ENCODE results near the gene ZNF862.

Gene ZNF862

DNA sequence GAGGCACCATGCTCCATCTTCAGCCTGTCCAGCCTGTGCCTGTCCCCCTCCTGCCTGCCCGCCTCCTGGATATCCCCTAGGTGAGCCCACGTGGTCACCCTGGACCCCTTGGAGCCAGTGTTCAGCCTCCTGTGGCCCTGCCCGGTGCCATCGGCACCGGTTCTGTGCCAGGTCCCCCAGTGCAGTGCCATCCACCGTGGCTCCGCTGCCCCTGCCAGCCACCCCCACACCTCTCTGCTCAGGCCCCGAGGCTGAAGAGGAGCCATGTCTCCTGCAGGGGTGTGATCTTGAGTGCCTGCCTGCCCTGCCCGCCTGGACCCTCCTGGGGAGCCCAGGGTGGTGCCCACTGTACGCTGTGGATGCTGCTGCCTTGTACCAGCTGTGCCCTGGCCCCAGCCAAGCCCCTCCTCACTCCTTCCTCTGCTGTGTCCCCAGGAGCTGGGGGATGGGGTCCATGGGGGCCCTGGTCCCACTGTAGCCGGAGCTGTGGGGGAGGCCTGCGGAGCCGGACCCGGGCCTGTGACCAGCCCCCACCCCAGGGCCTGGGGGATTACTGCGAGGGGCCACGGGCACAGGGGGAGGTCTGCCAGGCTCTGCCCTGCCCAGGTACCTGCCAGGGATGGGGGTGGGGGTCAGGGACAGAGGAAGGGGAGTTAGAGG lies 26.2 kb upstream of the ZNF862 start:
- DNase-seq: no peak

DNA sequence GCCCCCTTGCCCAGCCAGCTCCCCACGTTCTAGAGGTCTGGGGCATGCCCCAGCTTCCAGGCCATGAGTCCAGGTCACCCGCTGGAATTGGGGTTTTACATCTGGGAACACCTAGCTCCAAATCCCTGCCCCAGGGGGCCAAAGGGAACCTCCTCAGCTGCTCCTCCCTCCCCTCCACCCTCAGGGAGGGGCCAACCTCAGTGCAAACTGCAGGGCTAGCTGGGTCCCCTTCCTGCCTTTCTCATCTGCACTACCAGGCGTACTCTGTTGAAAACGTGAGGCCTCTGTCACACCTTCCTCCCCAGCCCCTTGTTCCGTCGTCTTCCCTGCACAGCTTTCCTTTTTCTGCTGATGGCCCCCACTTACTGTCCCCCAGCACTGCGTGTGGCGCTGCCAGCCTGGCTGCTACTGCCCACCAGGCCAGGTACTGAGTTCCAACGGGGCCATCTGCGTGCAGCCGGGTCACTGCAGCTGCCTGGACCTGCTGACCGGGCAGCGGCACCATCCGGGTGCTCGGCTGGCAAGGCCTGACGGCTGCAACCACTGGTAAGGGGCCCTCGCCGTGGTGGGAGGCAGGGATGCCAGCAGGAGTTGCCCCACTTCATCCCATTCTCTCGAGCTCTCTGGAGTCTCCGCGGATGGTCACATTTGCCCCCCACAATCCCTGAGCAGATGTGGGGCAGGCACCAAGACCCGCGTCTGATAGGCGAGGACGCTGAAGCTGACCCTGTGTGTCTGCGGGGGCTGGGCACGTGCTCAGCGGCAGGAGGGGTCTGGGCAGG lies 24.7 kb upstream of the ZNF862 start:
- DNase-seq: no peak

DNA sequence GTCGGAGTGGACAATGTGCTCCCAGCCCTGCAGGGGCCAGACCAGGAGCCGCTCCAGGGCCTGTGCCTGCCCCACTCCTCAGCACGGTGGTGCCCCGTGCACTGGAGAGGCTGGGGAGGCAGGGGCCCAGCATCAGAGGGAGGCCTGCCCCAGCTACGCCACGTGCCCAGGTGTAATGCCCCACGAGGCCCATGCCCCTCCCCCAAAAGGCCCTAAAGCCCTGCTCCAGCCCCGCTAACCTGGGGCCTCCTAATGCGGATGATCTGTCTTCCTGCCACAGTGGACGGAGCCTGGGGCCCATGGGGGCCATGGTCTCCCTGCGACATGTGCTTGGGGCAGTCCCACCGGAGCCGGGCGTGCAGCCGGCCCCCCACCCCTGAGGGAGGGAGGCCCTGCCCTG lies 23.7 kb upstream of the ZNF862 start:
- no peak for DNase-seq

DNA sequence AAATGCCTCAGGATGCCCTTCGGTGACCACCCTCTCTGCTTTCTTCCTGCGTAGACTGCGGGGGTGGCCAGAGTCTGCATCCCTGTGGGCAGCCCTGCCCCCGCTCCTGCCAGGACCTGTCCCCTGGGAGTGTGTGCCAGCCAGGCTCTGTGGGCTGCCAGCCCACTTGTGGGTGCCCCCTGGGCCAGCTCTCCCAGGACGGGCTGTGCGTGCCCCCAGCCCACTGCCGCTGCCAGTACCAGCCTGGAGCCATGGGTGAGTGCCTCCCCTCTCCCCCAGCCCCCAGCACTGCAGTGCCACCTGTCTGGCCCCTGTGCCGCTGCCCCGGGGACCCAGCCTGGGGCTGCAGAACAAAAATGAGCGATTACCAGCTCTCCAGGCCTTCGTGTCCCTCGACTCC lies 23.1 kb upstream of the ZNF862 start:
- DNase-seq: no peak

DNA sequence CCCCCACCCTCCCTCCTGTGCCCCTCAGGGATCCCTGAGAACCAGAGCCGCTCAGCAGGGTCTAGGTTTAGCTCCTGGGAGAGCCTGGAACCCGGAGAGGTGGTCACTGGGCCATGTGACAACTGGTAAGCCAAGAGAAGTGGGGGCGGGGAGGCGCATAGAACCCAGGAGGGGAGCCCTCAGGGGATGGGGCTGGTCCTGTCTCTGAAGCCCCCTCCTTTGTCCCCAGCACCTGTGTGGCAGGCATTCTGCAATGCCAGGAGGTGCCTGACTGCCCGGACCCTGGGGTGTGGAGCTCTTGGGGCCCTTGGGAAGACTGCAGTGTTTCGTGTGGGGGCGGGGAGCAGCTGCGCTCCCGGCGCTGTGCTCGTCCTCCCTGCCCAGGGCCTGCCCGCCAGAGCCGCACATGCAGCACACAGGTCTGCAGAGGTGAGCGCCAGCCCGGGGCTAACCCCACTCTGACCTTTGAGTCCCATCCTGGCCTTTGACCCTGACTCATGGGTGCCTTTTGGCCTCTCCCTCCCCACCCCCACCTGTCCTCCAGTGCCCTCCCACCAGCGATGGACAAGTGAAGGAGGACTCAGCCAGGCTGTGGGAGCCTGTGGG lies 22.4 kb upstream of the ZNF862 start:
- no peak for DNase-seq

DNA sequence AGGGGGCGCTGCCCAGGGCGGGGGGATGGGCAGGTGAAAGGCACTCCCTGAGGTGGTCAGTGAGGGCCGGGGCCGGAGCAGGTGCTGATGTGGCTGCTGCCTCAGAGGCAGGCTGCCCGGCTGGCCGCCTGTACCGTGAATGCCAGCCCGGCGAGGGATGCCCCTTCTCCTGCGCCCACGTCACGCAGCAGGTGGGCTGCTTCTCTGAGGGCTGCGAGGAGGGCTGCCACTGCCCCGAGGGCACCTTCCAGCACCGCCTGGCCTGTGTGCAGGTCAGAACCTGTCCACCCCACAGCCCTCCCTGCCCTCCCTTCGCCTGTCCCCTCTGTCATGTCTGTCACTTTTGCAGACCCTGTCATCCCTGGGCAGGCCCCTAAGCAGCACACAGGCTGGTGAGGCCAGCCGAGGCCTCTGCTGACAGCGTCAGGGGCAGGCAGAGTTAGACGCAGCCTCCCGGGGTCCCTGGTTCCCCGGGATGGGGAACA lies 21.9 kb upstream of the ZNF862 start:
- DNase-seq: no peak

DNA sequence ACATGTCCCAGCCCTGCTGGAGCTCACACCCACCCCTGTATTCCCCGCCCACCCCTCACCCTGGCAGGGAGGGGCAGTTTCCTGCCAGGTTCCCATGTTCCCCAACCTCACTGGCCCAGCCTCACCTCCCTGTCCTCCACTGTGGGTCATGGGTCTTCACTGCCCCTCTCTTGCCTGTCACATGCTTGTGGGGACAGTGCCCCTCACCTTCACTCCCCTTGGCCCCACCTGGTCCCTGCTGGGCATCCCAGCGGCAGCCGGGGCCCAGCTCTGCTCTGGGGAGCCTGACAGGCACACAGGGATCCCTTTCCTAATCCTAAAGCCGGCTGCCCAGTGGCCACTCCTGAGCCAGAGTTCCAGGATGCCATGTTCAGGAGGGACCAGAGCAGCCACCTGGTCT lies 21.4 kb upstream of the ZNF862 start:
- DNase-seq: no peak

DNA sequence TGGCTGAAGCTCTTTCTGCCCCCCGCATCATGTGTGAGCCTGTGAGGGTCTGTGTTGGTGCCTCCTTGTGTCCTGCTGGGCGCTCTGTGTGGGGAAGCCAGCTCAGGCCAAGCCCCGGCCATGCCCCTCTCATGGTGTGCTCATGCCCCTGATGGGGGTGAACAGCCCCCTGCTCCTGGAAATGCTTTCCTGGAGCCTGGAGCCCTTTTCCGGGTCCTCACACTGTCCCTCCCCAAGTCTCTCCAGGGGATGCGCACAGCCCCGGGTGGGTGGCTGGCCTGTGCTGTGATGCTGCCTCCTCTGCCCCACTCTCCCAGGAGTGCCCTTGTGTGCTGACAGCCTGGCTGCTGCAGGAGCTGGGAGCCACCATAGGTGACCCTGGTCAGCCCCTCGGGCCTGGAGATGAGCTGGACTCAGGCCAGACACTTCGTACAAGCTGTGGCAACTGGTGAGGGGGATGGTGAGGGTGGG lies 20.8 kb upstream of the ZNF862 start:
- DNase-seq: no peak

DNA sequence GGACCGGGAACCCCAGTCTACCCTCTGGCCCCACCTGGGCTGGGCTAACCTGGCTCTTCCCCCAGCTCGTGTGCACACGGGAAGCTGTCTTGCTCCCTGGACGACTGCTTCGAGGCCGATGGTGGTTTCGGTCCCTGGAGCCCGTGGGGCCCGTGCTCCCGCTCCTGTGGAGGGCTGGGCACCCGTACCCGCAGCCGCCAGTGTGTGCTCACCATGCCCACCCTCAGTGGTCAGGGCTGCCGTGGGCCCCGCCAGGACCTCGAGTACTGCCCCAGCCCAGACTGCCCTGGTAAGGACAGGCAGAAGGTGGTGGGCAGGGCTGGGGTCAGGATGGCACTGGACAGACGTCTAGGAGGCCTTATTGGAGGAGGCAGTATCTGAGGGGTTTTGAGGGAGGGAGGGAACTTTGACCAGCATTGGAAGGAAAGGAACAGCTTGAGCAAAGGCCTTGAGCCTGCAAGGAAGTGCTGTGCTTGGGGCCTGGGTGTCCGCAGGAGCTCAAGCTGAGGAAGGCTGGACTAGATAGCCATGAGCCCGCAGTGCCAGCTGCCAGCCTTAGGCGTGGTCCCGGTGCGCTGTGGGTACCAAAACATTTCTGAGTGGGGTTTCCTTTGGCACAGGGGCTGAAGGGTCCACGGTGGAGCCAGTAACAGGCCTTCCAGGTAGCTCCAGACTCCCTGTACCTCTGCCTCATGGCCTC lies 20.2 kb upstream of the ZNF862 start:
- no peak for DNase-seq

DNA sequence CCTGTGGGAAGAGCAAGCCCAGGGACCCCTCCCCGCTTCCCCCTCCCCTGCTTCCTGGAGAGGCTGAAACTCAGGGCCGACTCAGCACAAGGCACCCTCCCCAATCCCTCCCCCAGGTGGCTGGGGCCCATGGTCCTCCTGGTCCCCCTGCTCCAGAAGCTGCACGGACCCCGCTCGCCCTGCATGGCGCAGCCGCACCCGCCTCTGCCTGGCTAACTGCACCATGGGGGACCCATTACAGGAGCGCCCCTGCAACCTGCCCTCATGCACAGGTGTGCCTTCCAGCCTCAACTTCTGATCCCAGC lies 19.7 kb upstream of the ZNF862 start:
- no peak for DNase-seq

DNA sequence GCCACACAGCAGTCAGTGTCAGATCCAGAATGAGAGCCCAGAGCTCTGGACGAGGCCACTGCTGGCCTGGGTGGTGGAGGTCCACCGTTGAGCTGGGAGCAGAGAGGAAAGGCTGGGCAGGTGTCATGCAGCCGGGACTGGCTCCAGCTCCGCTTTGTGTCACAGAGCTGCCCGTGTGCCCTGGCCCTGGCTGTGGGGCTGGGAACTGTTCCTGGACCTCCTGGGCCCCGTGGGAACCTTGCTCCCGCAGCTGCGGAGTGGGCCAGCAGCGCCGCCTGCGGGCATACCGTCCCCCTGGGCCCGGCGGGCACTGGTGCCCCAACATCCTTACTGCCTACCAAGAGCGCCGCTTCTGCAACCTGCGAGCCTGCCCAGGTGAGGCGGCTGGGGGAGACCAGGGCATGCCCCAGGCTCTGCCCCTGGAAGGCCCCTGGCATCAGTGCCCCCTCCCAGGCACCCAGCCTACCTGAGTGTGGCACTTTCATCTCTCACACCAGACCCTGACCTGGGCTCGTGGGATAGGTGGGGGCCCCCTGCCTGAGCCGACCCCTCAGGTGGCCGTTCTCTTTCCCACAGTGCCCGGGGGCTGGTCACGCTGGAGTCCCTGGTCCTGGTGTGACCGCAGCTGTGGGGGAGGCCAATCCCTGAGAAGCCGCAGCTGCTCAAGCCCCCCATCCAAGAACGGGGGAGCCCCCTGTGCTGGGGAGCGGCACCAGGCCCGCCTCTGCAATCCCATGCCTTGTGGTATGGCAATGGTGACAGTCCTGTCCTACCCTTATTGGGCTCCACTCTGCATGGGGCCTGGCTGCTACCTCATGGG lies 18.8 kb upstream of the ZNF862 start:
- DNase-seq: no peak

DNA sequence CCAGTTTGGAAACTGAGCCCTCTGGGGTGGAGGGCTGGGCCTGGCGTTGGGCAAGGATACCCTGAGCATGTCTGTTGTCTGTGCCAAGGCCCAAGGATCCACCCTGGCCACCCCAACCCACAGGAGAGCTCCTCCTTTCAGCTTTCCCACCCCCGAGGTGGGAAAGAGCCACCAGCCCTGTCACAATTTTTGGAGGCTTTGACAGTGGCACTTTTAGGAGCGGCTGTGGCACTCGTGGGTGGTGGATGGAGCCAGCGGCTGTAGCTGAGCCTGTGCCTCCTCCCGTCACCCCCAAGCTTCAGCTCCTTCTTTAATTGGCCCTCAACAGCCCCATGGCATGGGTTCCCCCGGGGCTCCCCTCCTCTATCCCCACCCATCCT lies 18.2 kb upstream of the ZNF862 start:
- no peak for DNase-seq

DNA sequence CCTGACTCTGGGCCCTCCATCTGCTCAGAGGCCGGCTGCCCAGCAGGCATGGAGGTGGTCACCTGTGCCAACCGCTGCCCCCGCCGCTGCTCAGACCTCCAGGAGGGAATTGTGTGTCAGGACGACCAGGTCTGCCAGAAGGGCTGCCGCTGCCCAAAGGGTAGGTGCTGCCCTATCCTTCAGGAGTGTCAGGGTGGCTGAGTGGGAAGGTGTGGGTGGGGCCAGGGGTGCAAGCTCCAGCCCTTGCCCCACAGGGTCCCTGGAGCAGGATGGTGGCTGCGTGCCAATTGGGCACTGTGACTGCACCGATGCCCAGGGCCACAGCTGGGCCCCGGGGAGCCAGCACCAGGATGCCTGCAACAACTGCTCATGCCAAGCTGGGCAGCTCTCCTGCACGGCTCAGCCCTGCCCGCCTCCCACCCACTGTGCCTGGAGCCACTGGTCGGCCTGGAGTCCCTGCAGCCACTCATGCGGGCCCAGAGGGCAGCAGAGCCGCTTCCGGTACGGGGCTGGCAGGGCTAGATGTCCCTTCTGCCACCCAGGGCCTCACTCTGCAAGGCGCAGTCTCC lies 17.5 kb upstream of the ZNF862 start:
- DNase-seq: no peak

DNA sequence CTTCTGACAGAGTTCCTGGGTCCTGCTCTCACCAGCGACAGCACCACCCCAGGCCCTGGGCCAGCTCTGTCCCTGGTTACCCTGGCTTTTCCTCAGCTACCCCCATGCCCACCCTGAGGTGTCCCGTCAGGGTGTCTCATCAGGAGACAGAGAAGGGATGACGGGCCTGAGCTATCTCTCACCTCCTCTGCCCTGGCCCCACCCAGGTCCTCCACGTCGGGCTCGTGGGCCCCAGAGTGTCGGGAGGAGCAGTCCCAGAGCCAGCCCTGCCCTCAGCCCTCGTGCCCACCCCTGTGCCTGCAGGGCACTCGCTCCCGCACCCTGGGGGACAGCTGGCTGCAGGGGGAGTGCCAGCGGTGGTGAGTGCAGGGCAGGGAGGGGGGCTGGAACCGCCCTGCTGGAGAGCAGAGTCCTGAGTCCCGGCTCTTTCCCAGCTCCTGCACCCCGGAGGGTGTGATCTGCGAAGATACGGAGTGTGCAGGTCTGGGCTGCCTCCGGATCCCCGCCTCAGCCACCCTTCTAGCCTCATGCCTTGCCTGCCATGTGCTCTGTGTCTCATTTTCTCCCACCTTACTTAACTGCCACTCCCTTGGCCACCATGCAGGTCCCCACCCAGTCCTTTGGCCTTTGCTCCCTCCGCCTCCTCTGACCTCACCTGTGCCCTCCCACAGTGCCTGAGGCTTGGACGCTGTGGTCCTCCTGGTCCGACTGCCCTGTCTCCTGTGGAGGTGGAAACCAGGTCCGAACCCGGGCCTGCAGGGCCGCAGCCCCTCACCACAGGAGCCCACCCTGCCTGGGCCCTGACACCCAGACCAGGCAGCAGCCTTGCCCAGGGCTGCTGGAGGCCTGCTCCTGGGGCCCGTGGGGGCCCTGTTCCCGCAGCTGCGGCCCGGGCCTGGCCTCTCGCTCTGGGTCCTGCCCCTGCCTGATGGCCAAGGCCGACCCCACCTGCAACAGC lies 16.7 kb upstream of the ZNF862 start:
- DNase-seq: no peak

DNA sequence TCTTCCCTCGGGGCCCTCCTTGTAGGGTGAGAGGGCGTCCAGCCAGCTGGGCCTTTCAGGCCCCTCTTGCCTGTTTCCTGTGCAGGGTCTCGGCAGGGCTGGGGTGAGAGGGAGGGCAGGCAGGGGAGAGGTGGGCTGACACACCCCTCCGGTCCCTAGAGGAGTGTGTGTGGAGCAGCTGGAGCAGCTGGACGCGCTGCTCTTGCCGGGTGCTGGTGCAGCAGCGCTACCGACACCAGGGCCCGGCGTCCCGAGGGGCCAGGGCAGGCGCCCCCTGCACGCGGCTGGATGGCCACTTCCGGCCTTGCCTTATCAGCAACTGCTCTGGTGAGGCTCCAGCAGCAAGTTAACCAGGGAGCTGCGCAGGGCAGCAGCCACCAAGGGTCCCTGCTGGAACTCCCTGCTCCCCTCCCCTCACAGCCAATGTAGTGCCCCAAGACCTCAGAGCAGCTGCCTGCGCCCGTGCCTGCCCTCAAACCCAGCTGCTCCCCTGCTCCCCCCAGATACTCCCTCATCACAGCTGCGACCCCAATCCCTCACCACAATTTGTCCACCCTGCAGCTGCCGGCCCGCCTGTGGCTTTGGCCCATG lies 15.7 kb upstream of the ZNF862 start:
- DNase-seq: no peak

DNA sequence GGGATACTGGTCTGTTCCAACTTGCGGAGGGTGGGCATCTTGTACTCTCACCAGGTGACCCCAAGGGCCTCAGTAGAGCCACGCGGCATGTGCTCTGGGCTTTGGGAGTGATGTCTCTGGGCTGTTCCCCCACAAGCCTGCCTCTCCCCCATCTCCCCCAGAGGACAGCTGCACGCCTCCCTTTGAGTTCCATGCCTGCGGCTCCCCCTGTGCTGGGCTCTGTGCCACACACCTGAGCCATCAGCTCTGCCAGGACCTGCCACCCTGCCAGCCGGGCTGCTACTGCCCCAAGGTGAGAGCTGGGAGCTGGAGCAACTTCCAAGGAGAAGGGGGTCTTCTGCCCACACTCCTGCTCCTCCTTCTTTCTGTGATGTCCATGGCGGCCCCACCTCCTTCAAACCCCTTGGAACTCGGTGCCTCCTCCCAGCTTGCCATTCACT lies 15.0 kb upstream of the ZNF862 start:
- no peak for DNase-seq

DNA sequence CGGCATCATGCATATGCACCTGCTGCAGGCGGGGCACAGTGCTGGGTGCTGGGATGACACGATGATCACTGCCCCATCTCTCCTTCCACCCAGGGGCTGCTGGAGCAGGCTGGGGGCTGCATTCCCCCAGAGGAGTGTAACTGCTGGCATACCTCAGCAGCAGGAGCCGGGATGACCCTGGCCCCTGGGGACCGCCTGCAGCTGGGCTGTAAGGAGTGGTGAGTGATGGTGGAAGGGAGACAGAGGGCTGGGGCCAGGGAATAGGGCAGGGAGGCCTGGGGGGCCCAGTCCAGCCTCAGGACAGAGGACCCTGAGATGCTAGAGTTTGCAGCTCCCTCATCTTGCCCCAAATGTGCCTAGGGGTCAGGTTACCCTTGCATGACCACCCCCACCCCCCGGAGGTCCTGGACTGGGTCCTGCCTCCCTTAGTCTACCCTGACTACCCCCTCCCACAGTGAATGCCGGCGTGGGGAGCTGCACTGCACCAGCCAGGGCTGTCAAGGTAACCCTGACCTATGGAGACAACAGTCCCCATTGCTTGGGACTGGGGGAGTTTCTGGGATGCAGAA lies 14.5 kb upstream of the ZNF862 start:
- DNase-seq: no peak

DNA sequence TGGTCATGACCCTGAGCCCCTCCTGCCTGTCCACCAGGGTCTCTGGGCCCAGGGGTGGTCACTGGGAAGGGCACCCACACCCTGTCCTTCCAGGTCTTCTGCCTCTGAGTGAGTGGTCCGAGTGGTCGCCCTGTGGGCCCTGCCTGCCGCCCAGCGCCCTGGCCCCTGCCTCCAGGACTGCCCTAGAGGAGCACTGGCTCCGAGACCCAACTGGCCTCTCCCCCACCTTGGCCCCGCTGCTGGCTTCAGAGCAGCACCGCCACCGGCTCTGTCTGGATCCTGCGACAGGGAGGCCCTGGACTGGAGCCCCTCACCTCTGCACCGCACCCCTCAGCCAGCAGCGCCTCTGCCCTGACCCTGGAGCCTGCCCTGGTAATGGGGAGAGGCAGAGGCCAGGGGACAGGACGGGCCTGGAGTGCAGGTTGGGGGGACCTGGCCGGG lies 13.9 kb upstream of the ZNF862 start:
- no peak for DNase-seq

DNA sequence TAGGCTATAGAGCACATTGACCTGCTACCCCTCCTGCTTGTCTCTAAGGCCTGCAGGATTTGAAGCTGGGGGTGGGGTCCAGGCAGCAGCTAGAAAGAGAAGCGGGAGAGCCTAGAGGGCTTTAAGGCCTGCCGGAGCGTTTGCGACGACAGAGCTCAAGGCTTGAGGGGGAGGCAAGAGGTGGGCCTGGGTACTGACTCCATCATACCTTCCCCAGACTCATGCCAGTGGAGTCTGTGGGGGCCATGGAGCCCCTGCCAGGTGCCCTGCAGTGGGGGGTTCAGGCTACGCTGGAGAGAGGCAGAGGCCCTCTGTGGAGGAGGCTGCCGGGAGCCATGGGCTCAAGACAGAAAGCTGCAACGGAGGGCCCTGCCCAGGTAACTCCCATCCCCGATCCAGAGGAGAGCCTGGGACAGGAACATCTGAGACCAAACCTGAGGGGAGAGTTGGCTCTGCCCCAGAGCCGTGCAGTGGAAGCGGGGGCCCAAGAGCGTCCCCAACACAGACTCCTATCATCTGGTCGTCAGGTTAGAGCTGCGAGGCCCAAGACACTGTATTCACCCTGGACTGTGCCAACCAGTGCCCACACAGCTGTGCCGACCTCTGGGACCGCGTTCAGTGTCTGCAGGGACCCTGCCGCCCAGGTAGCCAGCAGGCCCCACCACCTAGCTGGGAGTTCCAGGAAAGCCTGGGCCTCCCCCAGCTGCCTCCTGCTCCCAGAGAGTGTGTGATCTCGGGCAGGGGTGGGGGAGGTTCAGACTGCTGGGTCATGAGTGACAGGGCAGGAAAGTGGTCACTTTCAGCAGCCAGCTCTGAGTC lies 13.2 kb upstream of the ZNF862 start:
- no peak for DNase-seq

Measured in NCI-H1092 (cell line).